Measurements from ENCODE around the gene C15orf39. TPM values are rescaled to one million over a fixed set of nuclear protein-coding genes. Genes with fewer than 3 reads are reported as not detected.
A peak's percentile ranks its signal among the peaks of the same experiment; 100 is the strongest.

C15orf39 gene
- total and polyA plus RNA-seq, 2 of the 13 experiments (the other 11 are each of a cell fraction or from before 2014, with no cell fraction given), result 6.2 to 13.5 TPM

DNA sequence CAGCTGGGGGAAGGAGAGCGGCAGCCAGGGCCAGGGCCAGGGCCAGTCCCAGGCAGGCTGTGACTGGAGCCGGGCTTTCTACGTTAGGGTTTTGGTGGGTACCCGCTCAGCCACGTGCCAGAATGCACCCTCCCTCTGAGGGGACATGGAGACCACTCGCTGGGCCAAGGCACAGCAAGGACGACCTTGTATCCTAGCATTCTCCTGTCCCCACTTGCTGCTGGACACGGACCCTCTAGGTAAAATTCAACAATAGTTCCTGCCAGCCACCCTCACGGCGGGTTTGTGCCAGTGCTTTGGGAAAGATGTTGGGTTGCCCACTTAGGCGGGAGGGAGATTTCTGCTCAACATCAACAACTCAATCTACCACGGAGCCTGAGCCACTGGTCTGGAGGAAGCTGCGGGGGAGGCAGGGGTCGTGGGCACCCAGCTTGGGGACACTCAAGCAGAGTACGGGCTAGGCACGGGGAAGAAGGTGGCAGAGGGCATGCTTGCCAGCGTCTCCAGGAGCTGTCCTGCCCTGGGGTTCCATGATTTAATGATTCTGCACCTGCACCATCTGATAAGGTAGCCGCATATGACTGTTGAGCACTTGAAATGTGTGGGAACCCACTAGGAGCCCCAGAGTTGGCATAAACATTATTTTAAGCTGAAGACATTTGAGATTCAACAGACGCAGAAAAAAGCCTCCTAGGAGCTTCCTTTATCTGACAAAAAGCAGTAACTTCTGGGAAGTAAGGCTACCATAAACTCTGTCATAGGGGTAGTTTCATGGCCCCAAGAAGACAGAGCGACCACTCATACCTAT lies 22.5 kb upstream of the C15orf39 start:
- H3K4me1 ChIP-seq (ENCODE audit: insufficient read depth, low read length), result peaks cover 89% of the 10 kb centered on the region
- ATAC-seq (no peak; the same call in 2 of the 3 replicates), DNase-seq (ENCODE audit: low spot score) (no peak), FAIRE-seq (no peak)
- H3K36me3 ChIP-seq (replicated peaks in 1 of 2; ENCODE audit: control insufficient read depth in 1 of 2, insufficient read depth in 2 of 2, low read length in 2 of 2), result no peaks in the 10 kb centered on the region
- H3K4me2 ChIP-seq (ENCODE audit: low read depth, low read length), result peak overlapping the region; percentile 86
- no peaks in the 10 kb centered on the region for H3K27me3 ChIP-seq (ENCODE audit: control insufficient read depth in 1 of 2, insufficient read depth in 2 of 2, low read length in 2 of 2)
- H3K9me3 ChIP-seq (ENCODE audit: low read length), result no peaks in the 10 kb centered on the region
- H2AFZ ChIP-seq (ENCODE audit: low read length), result no peak overlapping the region
- H3K79me2 ChIP-seq (ENCODE audit: insufficient read depth, low read length), result no peaks in the 10 kb centered on the region
- ChIA-PET CTCF (ENCODE audit: low intra/inter-chr PET ratio, low total read pairs) (no interaction called here), POLR2A (interaction anchor here (0.6 to 8.7 kb wide), 9 partner anchors 13 to 135 kb away, joined by 3 to 151 read pairs (median 6); partner anchors contain the start of gene C15orf39)
- H4K20me1 ChIP-seq (ENCODE audit: insufficient read depth, low read length), result no peaks in the 10 kb centered on the region
- intact Hi-C loops (cut with micrococcal nuclease; ENCODE audit: unreplicated experiment), result no loop called here
- TSS peak; percentile 76 for BruUV-seq (replicated peaks)
- 67% methylated on average over 15 of the region's 20 CpGs for WGBS (ENCODE audit: low lambda C conversion rate)
- in situ Hi-C loops (cut with HindIII; ENCODE audit: extremely low pct_ligation_motif_present, low pct_unique_long_range_greater_than_20kb), result no loop called here
- H3K27ac ChIP-seq (ENCODE audit: extremely low read length, insufficient read depth, low read length), result peak overlapping the region; percentile 53
- peak overlapping the region; percentile 46 to 67 (median 52); a peak in 5 of 6 replicates for H3K4me3 ChIP-seq (replicated peaks in 1 of 3; ENCODE audit: insufficient read depth in 1 of 3, low read depth in 2 of 3, low read length in 3 of 3)
- H3K9ac ChIP-seq (ENCODE audit: insufficient read depth, low read depth, low read length), result peak overlapping the region; percentile 74
- TF ChIP-seq, protein P1, sequence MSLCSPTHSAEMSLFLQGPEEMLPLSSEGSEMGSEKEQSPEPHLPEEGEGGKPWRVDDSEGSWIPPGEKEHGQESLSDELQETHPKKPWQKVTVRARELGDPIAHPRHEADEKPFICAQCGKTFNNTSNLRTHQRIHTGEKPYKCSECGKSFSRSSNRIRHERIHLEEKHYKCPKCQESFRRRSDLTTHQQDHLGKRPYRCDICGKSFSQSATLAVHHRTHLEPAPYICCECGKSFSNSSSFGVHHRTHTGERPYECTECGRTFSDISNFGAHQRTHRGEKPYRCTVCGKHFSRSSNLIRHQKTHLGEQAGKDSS (CRISPR knock-in tag; IDR thresholded peaks at IDR 0.05; ENCODE audit: borderline replicate concordance, low read depth), result 0 out of 2 replicates have a peak, but pooled peaks have one; percentile 11
- TF ChIP-seq HNRNPL (IDR thresholded peaks at IDR 0.05; ENCODE audit: low read depth, low read length), result peak; percentile 86
- TF ChIP-seq, protein P2, sequence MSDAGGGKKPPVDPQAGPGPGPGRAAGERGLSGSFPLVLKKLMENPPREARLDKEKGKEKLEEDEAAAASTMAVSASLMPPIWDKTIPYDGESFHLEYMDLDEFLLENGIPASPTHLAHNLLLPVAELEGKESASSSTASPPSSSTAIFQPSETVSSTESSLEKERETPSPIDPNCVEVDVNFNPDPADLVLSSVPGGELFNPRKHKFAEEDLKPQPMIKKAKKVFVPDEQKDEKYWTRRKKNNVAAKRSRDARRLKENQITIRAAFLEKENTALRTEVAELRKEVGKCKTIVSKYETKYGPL (CRISPR knock-in tag; IDR thresholded peaks at IDR 0.05), result no peak
- 0 out of 2 replicates have a peak, but pooled peaks have one; percentile 30 for TF ChIP-seq CAMTA2 (CRISPR knock-in tag; IDR thresholded peaks at IDR 0.05; ENCODE audit: borderline replicate concordance)
- TF ChIP-seq, protein P3, sequence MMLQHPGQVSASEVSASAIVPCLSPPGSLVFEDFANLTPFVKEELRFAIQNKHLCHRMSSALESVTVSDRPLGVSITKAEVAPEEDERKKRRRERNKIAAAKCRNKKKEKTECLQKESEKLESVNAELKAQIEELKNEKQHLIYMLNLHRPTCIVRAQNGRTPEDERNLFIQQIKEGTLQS (CRISPR knock-in tag; IDR thresholded peaks at IDR 0.05), result no peak
- TF ChIP-seq ZBTB1 (CRISPR knock-in tag; IDR thresholded peaks at IDR 0.05; ENCODE audit: borderline replicate concordance), result no peak
- TF ChIP-seq ZNF3 (CRISPR knock-in tag; IDR thresholded peaks at IDR 0.05), result no peak
- TF ChIP-seq CHCHD3 (CRISPR knock-in tag; IDR thresholded peaks at IDR 0.05), result no peak
- TF ChIP-seq, protein P4, sequence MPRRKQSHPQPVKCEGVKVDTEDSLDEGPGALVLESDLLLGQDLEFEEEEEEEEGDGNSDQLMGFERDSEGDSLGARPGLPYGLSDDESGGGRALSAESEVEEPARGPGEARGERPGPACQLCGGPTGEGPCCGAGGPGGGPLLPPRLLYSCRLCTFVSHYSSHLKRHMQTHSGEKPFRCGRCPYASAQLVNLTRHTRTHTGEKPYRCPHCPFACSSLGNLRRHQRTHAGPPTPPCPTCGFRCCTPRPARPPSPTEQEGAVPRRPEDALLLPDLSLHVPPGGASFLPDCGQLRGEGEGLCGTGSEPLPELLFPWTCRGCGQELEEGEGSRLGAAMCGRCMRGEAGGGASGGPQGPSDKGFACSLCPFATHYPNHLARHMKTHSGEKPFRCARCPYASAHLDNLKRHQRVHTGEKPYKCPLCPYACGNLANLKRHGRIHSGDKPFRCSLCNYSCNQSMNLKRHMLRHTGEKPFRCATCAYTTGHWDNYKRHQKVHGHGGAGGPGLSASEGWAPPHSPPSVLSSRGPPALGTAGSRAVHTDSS (CRISPR knock-in tag; conservative IDR thresholded peaks at IDR 0.05), result no peak
- TF ChIP-seq GTF3A (CRISPR knock-in tag; conservative IDR thresholded peaks at IDR 0.05), result 0 out of 2 replicates have a peak, but pooled peaks have one; percentile 9
- no peak for TF ChIP-seq ZNF766 (CRISPR knock-in tag; IDR thresholded peaks at IDR 0.05; ENCODE audit: borderline replicate concordance)
- TF ChIP-seq, protein P5, sequence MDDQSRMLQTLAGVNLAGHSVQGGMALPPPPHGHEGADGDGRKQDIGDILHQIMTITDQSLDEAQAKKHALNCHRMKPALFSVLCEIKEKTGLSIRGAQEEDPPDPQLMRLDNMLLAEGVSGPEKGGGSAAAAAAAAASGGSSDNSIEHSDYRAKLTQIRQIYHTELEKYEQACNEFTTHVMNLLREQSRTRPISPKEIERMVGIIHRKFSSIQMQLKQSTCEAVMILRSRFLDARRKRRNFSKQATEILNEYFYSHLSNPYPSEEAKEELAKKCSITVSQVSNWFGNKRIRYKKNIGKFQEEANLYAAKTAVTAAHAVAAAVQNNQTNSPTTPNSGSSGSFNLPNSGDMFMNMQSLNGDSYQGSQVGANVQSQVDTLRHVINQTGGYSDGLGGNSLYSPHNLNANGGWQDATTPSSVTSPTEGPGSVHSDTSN (CRISPR knock-in tag; IDR thresholded peaks at IDR 0.05; ENCODE audit: borderline replicate concordance), result no peak
- TF ChIP-seq MAZ (IDR thresholded peaks at IDR 0.05; ENCODE audit: borderline replicate concordance, low read depth, low read length), result no peak
- 0 out of 2 replicates have a peak, but pooled peaks have one; percentile 29 for TF ChIP-seq MAZ (CRISPR knock-in tag; IDR thresholded peaks at IDR 0.05; ENCODE audit: low read depth)
- no peak for TF ChIP-seq MIER3 (CRISPR knock-in tag; IDR thresholded peaks at IDR 0.05; ENCODE audit: borderline replicate concordance)
- no peak for TF ChIP-seq ZSCAN12 (CRISPR knock-in tag; IDR thresholded peaks at IDR 0.05)
- TF ChIP-seq ZSCAN29 (CRISPR knock-in tag; conservative IDR thresholded peaks at IDR 0.05), result no peak
- TF ChIP-seq ZNF619 (CRISPR knock-in tag; IDR thresholded peaks at IDR 0.05), result no peak
- no peak for TF ChIP-seq SRSF1 (optimal IDR thresholded peaks at IDR 0.05; ENCODE audit: low read depth, low read length)
- peak; percentile 19 for TF ChIP-seq XRCC5 (optimal IDR thresholded peaks at IDR 0.05; ENCODE audit: low read length)

Data from HepG2 (cell line).